ENCODE results near the gene PTK6. TPM values are rescaled to one million over a fixed set of nuclear protein-coding genes. Genes with fewer than 3 reads are reported as not detected.
A peak's percentile ranks its signal among the peaks of the same experiment; 100 is the strongest.

The PTK6 gene
- total and polyA plus RNA-seq, 2 of the 13 experiments (the other 11 are each of a cell fraction or from before 2014, with no cell fraction given), result 0.08 TPM; not detected in 1

DNA sequence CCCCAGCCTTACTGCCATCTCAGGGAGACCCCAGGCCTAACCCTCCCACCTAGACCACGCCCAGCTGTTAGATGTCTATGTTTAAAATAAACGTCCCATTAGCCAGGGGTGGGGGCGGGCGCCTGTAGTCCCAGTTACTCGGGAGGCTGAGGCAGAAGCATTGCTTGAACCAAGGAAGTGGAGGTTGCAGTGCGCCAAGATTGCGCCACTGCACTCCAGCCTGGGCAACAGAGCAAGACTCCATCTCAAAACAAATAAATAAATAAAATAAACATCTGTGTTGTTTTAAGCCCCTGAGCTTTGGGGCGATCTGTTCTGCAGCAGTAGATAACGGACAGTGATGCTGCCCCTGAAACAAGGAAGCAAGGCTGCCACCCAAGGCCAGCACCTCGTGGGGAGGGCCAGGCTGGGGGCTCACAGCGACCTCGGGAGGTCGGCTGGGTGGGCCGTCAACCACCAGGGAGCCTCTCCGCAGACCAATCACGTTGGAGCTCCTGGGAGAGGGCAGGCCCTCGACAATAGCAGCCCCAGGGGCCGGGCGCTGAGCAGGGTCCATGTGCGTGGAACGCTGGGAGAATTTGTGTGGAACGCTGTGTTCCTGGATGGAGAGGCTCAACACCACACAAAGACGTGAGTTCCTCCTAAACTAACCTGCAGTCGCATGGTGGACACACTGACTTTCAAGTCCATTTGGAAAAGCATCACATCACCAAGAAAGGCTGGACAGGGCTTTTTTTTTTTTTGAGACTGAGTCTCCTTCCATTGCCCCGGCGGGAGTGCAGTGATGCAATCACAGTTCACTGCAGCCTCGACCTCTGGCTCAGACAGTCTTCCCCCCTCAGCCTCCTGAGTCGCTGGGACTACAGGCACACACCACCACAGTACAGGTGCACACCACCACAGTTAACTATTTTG is 37.9 kb upstream of the PTK6 start (continued):
- no peak for TF ChIP-seq SNRNP70 (IDR thresholded peaks at IDR 0.05; ENCODE audit: low read depth, low read length)
- TF ChIP-seq, protein P1, sequence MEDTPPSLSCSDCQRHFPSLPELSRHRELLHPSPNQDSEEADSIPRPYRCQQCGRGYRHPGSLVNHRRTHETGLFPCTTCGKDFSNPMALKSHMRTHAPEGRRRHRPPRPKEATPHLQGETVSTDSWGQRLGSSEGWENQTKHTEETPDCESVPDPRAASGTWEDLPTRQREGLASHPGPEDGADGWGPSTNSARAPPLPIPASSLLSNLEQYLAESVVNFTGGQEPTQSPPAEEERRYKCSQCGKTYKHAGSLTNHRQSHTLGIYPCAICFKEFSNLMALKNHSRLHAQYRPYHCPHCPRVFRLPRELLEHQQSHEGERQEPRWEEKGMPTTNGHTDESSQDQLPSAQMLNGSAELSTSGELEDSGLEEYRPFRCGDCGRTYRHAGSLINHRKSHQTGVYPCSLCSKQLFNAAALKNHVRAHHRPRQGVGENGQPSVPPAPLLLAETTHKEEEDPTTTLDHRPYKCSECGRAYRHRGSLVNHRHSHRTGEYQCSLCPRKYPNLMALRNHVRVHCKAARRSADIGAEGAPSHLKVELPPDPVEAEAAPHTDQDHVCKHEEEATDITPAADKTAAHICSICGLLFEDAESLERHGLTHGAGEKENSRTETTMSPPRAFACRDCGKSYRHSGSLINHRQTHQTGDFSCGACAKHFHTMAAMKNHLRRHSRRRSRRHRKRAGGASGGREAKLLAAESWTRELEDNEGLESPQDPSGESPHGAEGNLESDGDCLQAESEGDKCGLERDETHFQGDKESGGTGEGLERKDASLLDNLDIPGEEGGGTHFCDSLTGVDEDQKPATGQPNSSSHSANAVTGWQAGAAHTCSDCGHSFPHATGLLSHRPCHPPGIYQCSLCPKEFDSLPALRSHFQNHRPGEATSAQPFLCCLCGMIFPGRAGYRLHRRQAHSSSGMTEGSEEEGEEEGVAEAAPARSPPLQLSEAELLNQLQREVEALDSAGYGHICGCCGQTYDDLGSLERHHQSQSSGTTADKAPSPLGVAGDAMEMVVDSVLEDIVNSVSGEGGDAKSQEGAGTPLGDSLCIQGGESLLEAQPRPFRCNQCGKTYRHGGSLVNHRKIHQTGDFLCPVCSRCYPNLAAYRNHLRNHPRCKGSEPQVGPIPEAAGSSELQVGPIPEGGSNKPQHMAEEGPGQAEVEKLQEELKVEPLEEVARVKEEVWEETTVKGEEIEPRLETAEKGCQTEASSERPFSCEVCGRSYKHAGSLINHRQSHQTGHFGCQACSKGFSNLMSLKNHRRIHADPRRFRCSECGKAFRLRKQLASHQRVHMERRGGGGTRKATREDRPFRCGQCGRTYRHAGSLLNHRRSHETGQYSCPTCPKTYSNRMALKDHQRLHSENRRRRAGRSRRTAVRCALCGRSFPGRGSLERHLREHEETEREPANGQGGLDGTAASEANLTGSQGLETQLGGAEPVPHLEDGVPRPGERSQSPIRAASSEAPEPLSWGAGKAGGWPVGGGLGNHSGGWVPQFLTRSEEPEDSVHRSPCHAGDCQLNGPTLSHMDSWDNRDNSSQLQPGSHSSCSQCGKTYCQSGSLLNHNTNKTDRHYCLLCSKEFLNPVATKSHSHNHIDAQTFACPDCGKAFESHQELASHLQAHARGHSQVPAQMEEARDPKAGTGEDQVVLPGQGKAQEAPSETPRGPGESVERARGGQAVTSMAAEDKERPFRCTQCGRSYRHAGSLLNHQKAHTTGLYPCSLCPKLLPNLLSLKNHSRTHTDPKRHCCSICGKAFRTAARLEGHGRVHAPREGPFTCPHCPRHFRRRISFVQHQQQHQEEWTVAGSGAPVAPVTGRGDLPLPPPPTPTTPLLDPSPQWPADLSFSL (CRISPR knock-in tag; IDR thresholded peaks at IDR 0.05), result peak; percentile 66
- TF ChIP-seq, protein P2, sequence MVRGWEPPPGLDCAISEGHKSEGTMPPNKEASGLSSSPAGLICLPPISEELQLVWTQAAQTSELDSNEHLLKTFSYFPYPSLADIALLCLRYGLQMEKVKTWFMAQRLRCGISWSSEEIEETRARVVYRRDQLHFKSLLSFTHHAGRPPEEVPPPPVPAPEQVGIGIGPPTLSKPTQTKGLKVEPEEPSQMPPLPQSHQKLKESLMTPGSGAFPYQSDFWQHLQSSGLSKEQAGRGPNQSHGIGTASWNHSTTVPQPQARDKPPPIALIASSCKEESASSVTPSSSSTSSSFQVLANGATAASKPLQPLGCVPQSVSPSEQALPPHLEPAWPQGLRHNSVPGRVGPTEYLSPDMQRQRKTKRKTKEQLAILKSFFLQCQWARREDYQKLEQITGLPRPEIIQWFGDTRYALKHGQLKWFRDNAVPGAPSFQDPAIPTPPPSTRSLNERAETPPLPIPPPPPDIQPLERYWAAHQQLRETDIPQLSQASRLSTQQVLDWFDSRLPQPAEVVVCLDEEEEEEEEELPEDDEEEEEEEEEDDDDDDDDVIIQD (CRISPR knock-in tag; IDR thresholded peaks at IDR 0.05; ENCODE audit: low read depth), result no peak
- TF ChIP-seq MEF2D (CRISPR knock-in tag; IDR thresholded peaks at IDR 0.05), result peak; percentile 29; the same call in 1 of the 2 replicates
- TF ChIP-seq, protein P3, sequence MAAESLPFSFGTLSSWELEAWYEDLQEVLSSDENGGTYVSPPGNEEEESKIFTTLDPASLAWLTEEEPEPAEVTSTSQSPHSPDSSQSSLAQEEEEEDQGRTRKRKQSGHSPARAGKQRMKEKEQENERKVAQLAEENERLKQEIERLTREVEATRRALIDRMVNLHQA (CRISPR knock-in tag; IDR thresholded peaks at IDR 0.05), result no peak
- TF ChIP-seq SP1 (IDR thresholded peaks at IDR 0.05), result no peak
- TF ChIP-seq SP1 (CRISPR knock-in tag; IDR thresholded peaks at IDR 0.05), result no peak; the same call in 1 of the 2 replicates
- TF ChIP-seq AGO1 (IDR thresholded peaks at IDR 0.05; ENCODE audit: low read depth, low read length, poor library complexity, severe bottlenecking), result no peak
- 0 out of 2 replicates have a peak, but pooled peaks have one; percentile 39 for TF ChIP-seq SP4 (CRISPR knock-in tag; IDR thresholded peaks at IDR 0.05)
- 0 out of 2 replicates have a peak, but pooled peaks have one; percentile 72 for TF ChIP-seq ARHGAP35 (CRISPR knock-in tag; IDR thresholded peaks at IDR 0.05; ENCODE audit: borderline replicate concordance)
- TF ChIP-seq, protein P4, sequence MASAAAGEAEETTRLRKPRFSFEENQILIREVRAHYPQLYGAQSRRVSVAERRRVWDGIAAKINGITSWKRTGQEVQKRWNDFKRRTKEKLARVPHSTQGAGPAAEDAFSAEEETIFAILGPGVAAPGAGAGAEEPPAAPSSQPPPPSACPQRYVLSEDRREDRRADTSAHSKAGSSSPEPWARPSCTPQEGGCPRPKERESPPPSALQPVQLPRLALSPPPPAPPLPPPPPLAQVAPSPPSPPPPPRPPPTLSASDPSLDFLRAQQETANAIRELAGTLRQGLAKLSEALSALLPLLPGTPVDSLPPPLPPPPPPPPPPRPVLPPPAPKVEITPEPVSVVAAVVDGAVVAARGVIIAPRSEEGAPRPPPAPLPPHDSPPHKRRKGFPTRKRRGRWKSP (CRISPR knock-in tag; IDR thresholded peaks at IDR 0.05), result peak; percentile 59
- TF ChIP-seq, protein P5, sequence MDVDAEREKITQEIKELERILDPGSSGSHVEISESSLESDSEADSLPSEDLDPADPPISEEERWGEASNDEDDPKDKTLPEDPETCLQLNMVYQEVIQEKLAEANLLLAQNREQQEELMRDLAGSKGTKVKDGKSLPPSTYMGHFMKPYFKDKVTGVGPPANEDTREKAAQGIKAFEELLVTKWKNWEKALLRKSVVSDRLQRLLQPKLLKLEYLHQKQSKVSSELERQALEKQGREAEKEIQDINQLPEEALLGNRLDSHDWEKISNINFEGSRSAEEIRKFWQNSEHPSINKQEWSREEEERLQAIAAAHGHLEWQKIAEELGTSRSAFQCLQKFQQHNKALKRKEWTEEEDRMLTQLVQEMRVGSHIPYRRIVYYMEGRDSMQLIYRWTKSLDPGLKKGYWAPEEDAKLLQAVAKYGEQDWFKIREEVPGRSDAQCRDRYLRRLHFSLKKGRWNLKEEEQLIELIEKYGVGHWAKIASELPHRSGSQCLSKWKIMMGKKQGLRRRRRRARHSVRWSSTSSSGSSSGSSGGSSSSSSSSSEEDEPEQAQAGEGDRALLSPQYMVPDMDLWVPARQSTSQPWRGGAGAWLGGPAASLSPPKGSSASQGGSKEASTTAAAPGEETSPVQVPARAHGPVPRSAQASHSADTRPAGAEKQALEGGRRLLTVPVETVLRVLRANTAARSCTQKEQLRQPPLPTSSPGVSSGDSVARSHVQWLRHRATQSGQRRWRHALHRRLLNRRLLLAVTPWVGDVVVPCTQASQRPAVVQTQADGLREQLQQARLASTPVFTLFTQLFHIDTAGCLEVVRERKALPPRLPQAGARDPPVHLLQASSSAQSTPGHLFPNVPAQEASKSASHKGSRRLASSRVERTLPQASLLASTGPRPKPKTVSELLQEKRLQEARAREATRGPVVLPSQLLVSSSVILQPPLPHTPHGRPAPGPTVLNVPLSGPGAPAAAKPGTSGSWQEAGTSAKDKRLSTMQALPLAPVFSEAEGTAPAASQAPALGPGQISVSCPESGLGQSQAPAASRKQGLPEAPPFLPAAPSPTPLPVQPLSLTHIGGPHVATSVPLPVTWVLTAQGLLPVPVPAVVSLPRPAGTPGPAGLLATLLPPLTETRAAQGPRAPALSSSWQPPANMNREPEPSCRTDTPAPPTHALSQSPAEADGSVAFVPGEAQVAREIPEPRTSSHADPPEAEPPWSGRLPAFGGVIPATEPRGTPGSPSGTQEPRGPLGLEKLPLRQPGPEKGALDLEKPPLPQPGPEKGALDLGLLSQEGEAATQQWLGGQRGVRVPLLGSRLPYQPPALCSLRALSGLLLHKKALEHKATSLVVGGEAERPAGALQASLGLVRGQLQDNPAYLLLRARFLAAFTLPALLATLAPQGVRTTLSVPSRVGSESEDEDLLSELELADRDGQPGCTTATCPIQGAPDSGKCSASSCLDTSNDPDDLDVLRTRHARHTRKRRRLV (CRISPR knock-in tag; IDR thresholded peaks at IDR 0.05), result peak; percentile 88
- peak; percentile 48; the same call in 1 of the 2 replicates for TF ChIP-seq KMT2B (CRISPR knock-in tag; IDR thresholded peaks at IDR 0.05)

Data from HepG2 (cell line).